Measurements from ENCODE around the gene MX1. TPM values are rescaled to one million over a fixed set of nuclear protein-coding genes. Genes with fewer than 3 reads are reported as not detected.

Gene MX1
- total RNA-seq, 1 donor from 2014 or later = 42.4 TPM

DNA sequence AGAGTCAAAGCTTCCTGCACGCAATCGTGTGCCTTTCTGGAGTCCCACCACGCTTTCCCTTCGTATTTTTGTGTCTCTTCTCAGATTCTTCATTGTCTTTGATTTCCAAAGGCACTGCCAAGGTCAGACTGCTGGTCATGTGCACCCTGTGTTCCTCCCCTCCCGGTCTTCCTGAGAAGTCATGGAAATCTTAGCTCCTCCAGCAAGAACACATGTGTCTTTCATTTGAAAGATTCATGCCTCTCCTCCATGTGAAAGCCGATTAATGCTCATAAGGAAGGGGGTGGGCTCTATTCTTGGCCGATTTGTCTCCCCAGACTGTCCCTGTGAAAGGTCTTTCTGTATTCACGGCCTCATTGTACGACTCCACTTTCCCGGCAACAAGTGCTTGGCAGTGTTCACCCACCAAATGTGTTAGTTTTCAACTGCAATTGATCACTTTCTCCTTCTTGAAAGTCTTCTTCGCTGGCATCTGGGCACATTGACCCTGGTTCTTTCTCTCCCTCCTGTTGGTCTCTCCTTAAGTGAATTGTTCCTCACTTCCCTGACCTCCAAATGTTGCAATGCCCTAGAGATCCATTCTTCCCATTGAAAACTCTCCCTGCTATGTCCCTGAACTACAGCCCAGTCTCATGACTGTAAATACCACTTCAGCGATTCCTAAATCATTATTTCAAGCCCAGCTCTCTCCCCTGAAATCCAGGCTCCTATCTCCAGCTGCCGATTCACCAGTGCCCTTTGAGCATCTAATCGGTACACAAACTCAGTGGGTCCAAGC, 38.8 kb upstream of the MX1 start:
- Mint-ChIP-seq H3K4me3 (no peak overlapping the region), H3K4me1 (no peaks in the 10 kb centered on the region), H3K27me3 (ENCODE audit: low read depth) (peaks cover 9% of the 10 kb centered on the region), H3K9me3 (peaks cover 4% of the 10 kb centered on the region), H3K27ac (no peak overlapping the region), H3K36me3 (peaks cover 2% of the 10 kb centered on the region)
- DNase-seq (ENCODE audit: low spot score in 2 of 2, unreplicated experiment in 2 of 2) = no peak
- TF ChIP-seq, protein P1, sequence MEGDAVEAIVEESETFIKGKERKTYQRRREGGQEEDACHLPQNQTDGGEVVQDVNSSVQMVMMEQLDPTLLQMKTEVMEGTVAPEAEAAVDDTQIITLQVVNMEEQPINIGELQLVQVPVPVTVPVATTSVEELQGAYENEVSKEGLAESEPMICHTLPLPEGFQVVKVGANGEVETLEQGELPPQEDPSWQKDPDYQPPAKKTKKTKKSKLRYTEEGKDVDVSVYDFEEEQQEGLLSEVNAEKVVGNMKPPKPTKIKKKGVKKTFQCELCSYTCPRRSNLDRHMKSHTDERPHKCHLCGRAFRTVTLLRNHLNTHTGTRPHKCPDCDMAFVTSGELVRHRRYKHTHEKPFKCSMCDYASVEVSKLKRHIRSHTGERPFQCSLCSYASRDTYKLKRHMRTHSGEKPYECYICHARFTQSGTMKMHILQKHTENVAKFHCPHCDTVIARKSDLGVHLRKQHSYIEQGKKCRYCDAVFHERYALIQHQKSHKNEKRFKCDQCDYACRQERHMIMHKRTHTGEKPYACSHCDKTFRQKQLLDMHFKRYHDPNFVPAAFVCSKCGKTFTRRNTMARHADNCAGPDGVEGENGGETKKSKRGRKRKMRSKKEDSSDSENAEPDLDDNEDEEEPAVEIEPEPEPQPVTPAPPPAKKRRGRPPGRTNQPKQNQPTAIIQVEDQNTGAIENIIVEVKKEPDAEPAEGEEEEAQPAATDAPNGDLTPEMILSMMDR (IDR thresholded peaks at IDR 0.05; ENCODE audit: unreplicated experiment) = no peak

DNA sequence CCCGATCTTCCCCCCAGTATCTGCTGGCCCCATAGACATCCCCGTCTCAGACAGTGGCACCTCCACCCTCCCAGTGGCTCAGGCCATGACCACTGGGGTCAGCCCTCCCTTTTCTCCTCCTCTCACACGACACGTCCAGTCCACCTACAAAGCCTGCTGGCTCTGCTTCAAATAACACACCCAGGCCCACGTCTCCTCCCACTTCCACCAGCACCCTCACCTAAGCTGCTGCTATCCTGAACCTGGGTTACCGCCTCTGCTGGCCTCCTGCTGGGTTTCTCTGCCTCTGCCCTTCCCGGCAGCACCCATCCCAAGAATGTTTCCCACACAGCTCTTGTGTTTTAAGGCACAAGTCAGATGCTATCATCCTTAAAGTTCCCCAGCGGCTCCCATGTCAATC, 38.2 kb upstream of the MX1 start:
- H3K36me3 Mint-ChIP-seq = peaks cover 2% of the 10 kb centered on the region
- H3K4me3 Mint-ChIP-seq = no peak overlapping the region
- no peak for DNase-seq (ENCODE audit: low spot score in 2 of 2, unreplicated experiment in 2 of 2)
- H3K27ac Mint-ChIP-seq = no peak overlapping the region
- peaks cover 9% of the 10 kb centered on the region for H3K27me3 Mint-ChIP-seq (ENCODE audit: low read depth)
- TF ChIP-seq, protein P1 (IDR thresholded peaks at IDR 0.05; ENCODE audit: unreplicated experiment) = no peak
- H3K4me1 Mint-ChIP-seq = no peaks in the 10 kb centered on the region
- H3K9me3 Mint-ChIP-seq = peaks cover 4% of the 10 kb centered on the region

DNA sequence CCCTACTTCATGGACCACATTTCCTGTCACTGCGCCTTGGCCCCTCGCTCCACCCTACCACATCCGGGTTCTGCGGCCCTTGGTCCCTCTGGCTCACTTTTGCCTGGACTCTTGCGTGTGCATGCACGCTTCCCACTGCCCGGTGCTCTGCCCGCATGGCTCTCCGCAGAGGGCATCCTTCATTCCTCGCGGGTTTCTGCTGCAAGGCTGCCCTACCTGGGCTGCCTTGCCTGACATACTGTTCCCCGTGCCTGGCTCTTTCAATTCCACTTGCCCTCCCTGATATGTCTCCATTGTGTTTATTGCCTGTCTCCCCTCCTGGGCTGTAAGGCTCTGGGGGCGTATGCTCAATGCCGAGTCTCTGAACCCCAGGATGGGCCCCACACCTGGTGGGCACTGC, 37.8 kb upstream of the MX1 start:
- Mint-ChIP-seq H3K27me3 (ENCODE audit: low read depth) (peaks cover 9% of the 10 kb centered on the region), H3K9me3 (peaks cover 4% of the 10 kb centered on the region), H3K27ac (no peak overlapping the region), H3K4me3 (no peak overlapping the region), H3K36me3 (peaks cover 2% of the 10 kb centered on the region), H3K4me1 (no peaks in the 10 kb centered on the region)
- TF ChIP-seq, protein P1 (IDR thresholded peaks at IDR 0.05; ENCODE audit: unreplicated experiment) = no peak
- DNase-seq (ENCODE audit: low spot score in 2 of 2, unreplicated experiment in 2 of 2) = no peak

DNA sequence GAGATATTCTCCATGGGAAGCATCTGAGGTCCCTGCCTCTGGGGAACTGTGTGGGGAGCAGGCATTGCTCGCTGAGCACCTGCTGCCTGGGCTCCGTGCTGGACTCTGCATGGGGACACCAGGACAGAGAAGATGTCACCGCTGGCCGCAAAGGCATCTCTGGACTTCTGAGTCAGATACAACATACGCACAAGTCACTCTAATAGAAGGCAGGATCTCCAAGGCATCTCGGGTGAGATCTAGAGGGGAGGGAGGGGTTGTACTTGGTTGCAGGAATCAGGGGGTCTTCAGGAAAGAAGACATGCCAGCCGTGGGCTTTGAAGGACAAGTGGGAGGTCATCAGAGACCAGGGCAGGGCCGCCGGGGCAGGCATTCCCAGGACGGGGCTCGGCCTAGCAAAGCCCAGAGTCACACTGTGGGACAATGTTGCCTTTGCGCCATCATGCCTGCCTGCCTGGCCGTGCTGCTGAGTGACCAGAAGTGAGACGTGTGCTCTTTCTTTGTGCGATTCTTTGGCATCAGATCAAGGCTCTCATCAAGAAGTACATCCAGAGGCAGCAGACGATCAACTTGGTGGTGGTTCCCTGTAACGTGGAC, 35.9 kb upstream of the MX1 start:
- peaks cover 4% of the 10 kb centered on the region for H3K9me3 Mint-ChIP-seq
- TF ChIP-seq, protein P1 (IDR thresholded peaks at IDR 0.05; ENCODE audit: unreplicated experiment) = no peak
- H3K4me1 Mint-ChIP-seq = no peaks in the 10 kb centered on the region
- H3K27ac Mint-ChIP-seq = no peak overlapping the region
- no peak for DNase-seq (ENCODE audit: low spot score in 2 of 2, unreplicated experiment in 2 of 2)
- H3K4me3 Mint-ChIP-seq = no peak overlapping the region
- peaks cover 17% of the 10 kb centered on the region for H3K27me3 Mint-ChIP-seq (ENCODE audit: low read depth)
- peaks cover 2% of the 10 kb centered on the region for H3K36me3 Mint-ChIP-seq

DNA sequence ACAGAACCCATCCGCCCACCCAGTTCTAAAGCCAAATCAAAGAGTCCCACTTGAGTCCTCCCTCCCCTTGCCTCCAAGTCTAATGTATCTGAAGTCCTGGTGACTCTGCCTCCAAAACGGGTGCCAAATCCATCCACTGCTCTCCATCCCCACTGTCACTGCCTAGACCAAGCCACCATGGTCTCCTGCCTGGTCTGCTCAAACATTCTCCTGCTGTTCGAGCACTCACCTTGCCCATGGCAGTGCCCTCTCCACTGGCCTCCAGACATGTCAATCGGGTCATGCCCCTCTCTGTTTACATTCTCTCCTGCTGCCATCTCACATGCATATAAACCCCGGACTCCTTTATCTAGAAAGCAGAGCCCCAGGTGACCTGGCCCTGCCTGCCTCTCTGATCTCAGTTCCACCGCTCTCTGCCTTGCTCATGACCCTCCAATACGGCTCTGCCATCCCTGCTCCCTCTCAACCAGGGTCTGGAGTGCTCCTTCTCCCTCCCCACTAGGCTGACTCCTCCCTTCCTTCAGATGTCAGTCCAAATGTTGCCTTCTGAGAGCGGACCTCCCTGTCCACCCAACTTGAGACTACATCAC, 32.1 kb upstream of the MX1 start:
- no peaks in the 10 kb centered on the region for H3K4me1 Mint-ChIP-seq
- DNase-seq (ENCODE audit: low spot score in 2 of 2, unreplicated experiment in 2 of 2) = no peak
- H3K36me3 Mint-ChIP-seq = peaks cover 2% of the 10 kb centered on the region
- no peaks in the 10 kb centered on the region for H3K9me3 Mint-ChIP-seq
- TF ChIP-seq, protein P1 (IDR thresholded peaks at IDR 0.05; ENCODE audit: unreplicated experiment) = no peak
- no peak overlapping the region for H3K27ac Mint-ChIP-seq
- H3K27me3 Mint-ChIP-seq (ENCODE audit: low read depth) = peaks cover 9% of the 10 kb centered on the region
- H3K4me3 Mint-ChIP-seq = no peak overlapping the region

Measured in mesothelial cell of epicardium (in vitro differentiated cells).